Endothelial cell of umbilical vein (primary cell): Measurements from ENCODE around the gene ZC3H18. TPM values are rescaled to one million over a fixed set of nuclear protein-coding genes. Genes with fewer than 3 reads are reported as not detected.

Experiments
- BruUV-seq: library from RNA; stranded (reverse); fragments of 400-500 nt; replicated peaks from 2 replicates; lab custom pipeline; 2021; lab: Mats Ljungman, UMichigan
- CTCF ChIA-PET: fragments of 300-600, 350-600 bp; sonication (Branson Sonifier 250); formaldehyde crosslinking; loops from one replicate; lab custom pipeline; 2021; ENCODE audit warnings: antibody characterized with exemption, inconsistent platforms; lab: Charles Lee
- POLR2A ChIA-PET: fragments of 300-600, 350-600 bp; sonication (Branson Sonifier 250); formaldehyde crosslinking; loops from one replicate; lab custom pipeline; 2021; ENCODE audit warnings: antibody characterized with exemption, inconsistent platforms; lab: Charles Lee
- DNase-seq: peaks from one replicate; pipeline ENCODE4 v3.0.0-alpha.2; 2011; ENCODE audit warnings: low read depth, low spot score
- FAIRE-seq: peaks from 2 replicates; lab custom pipeline; 2011; peaks lifted over from hg19 to GRCh38; lab: Jason Lieb, UNC
- H2AFZ ChIP-seq: 2 replicates; pipeline ENCODE4 v1.6.0; 2012; ENCODE audit warnings: low read depth, low read length, control low read depth, inconsistent platforms
- H3K27ac ChIP-seq: 2 replicates; pipeline ENCODE4 v1.5.1; 2011; ENCODE audit warnings: low read depth, mild to moderate bottlenecking, control low read depth, low read length, moderate library complexity; ENCODE audit not compliant: insufficient read depth
- H3K27me3 ChIP-seq, 2 experiments: 2 replicates each; pipeline versions ENCODE4 v1.6.0 to v1.6.1; 2011; ENCODE audit warnings: low read length in 2 of 2, mixed read lengths in 1 of 2; ENCODE audit not compliant: control insufficient read depth in 2 of 2, insufficient read depth in 2 of 2
- H3K36me3 ChIP-seq, 2 experiments: 2 replicates in 1 of 2; 3 replicates in 1 of 2; pipeline ENCODE4 v1.5.1; 2011; ENCODE audit warnings: low read length in 2 of 2, mild to moderate bottlenecking in 1 of 2, moderate library complexity in 1 of 2; ENCODE audit not compliant: control insufficient read depth in 2 of 2, insufficient read depth in 2 of 2; ENCODE audit errors: extremely low read depth in 1 of 2
- H3K4me1 ChIP-seq: 3 replicates; pipeline ENCODE4 v1.5.1; 2011; ENCODE audit warnings: mild to moderate bottlenecking, low read length; ENCODE audit not compliant: control insufficient read depth, insufficient read depth; ENCODE audit errors: extremely low read depth
- H3K4me2 ChIP-seq: 2 replicates; pipeline ENCODE4 v1.6.1; 2011; ENCODE audit warnings: low read length, control low read depth, mixed read lengths; ENCODE audit not compliant: insufficient read depth
- H3K4me3 ChIP-seq, 3 experiments: fragments of 200-600 bp in 1 of 3; sonication (generic), shearing (Covaris generic) in 1 of 3; replicated peaks in 1 of 3; 2 replicates each; pipeline ENCODE4 v1.5.1; 2011 to 2016; ENCODE audit warnings: control low read depth in 3 of 3, low read length in 3 of 3, mild to moderate bottlenecking in 2 of 3, inconsistent platforms in 1 of 3, low read depth in 1 of 3, moderate library complexity in 1 of 3; ENCODE audit not compliant: insufficient read depth in 1 of 3
- H3K79me2 ChIP-seq: 2 replicates; pipeline ENCODE4 v1.6.0; 2012; ENCODE audit warnings: low read length, inconsistent platforms; ENCODE audit not compliant: control insufficient read depth, insufficient read depth
- H3K9ac ChIP-seq: replicated peaks from 2 replicates; pipeline ENCODE3; 2011; ENCODE audit warnings: low read length, control low read depth; ENCODE audit not compliant: insufficient read depth; ENCODE audit errors: extremely low read depth
- H3K9me1 ChIP-seq: replicated peaks from 3 replicates; pipeline ENCODE4 v1.6.0; 2011; ENCODE audit warnings: mild to moderate bottlenecking, low read length; ENCODE audit not compliant: control insufficient read depth, insufficient read depth; ENCODE audit errors: extremely low read depth
- H3K9me3 ChIP-seq: replicated peaks from 2 replicates; pipeline ENCODE4 v1.5.1; 2012; ENCODE audit warnings: low read length, inconsistent platforms; ENCODE audit not compliant: control insufficient read depth, insufficient read depth
- H4K20me1 ChIP-seq: replicated peaks from 2 replicates; pipeline ENCODE3; 2011; ENCODE audit warnings: mild to moderate bottlenecking, low read length; ENCODE audit not compliant: control insufficient read depth, insufficient read depth; ENCODE audit errors: extremely low read depth
- CTCF ChIP-seq, 2 donors: IDR thresholded peaks; 1 replicate in 1 of 2; 2 replicates in 1 of 2; pipeline ENCODE4 v1.5.1; 2011; ENCODE audit warnings: low read length in 2 of 2, mild to moderate bottlenecking in 2 of 2, moderate library complexity in 2 of 2, control low read depth in 1 of 2, inconsistent platforms in 1 of 2, low read depth in 1 of 2; ENCODE audit not compliant: insufficient read depth in 1 of 2; ENCODE audit errors: extremely low read depth in 1 of 2
- EZH2 ChIP-seq: IDR thresholded peaks from 2 replicates; pipeline ENCODE4 v1.6.1; 2012; ENCODE audit warnings: borderline replicate concordance, low read depth, mild to moderate bottlenecking, moderate library complexity, low read length, inconsistent platforms; ENCODE audit not compliant: severe bottlenecking
- FOS ChIP-seq: IDR thresholded peaks from 2 replicates; pipeline ENCODE4 v1.6.1; 2011; ENCODE audit warnings: mild to moderate bottlenecking, low read length, moderate library complexity, borderline replicate concordance; ENCODE audit not compliant: insufficient read depth
- GATA2 ChIP-seq: IDR thresholded peaks from 2 replicates; pipeline ENCODE4 v1.7.0; 2011; ENCODE audit warnings: low read depth, mild to moderate bottlenecking, moderate library complexity, mixed read lengths, low read length; ENCODE audit not compliant: insufficient read length, insufficient read depth
- POLR2A ChIP-seq: IDR thresholded peaks from 2 replicates; pipeline ENCODE4 v1.6.1; 2012; ENCODE audit warnings: low read depth, mild to moderate bottlenecking, control low read depth, low read length
- POLR2AphosphoS5 ChIP-seq: IDR thresholded peaks from 2 replicates; pipeline ENCODE4 v1.6.1; 2012; ENCODE audit warnings: low read depth, mild to moderate bottlenecking, control low read depth, low read length, moderate library complexity; ENCODE audit not compliant: insufficient read depth
- dilution Hi-C: fragments of 300-500 bp; cut with MboI; formaldehyde crosslinking; loops from one replicate; pipeline ENCODE4 v1.15.0; 2019; ENCODE audit warnings: low sequenced_read_pairs; ENCODE audit not compliant: extremely low pct_ligation_motif_present
- intact Hi-C: fragments of 100-400 bp; cut with micrococcal nuclease; formaldehyde crosslinking; loops from one replicate; pipeline ENCODE4 v1.10.0; 2022
- polyA plus RNA-seq, 4 experiments: library from polyadenylated mRNA; depleted of rRNA in 3 of 4; stranded (reverse) in 3 of 4; unstranded in 1 of 4; fragments of >200 nt; gene quantifications; 2 replicates each; pipeline versions ENCODE4 v1.2.1 to v1.2.3, GENCODE V29; 2011 to 2012; ENCODE audit warnings: missing spikeins in 1 of 4
- total RNA-seq: library from RNA; stranded (reverse); gene quantifications from 2 replicates; pipeline ENCODE4 v1.2.3, GENCODE V29; 2021

The ZC3H18 gene
- total and polyA plus RNA-seq, 2 donors (not counting 3 experiments of a cell fraction or from before 2014, with no cell fraction given), result 12.1 to 52.8 TPM

DNA sequence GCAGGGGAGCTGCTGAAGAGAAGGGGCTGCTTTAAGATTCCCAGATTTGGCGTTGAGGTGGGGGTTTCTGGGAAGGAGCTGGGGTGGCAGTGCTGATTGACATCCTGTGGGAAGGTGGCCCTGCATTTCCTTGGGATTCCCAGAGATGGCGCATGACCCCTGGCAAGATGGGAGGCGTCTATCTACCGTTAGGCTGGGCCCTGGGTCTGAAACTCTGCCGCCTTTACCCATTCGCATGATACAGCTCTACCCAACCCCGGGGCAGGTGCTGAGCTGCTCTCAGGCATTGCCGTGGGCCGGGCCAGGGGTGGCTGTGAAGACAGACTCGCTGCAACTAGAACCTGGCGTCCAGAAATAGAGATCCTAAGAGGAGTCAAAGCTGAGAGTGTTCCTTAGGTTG is 102.6 kb downstream of the ZC3H18 start:
- Histone ChIP-seq H3K4me3 (no peak overlapping the region), H3K9me3 (no peaks in the 10 kb centered on the region), H3K4me1 (no peaks in the 10 kb centered on the region), H3K9me1 (no peaks in the 10 kb centered on the region), H3K79me2 (no peaks in the 10 kb centered on the region), H3K9ac (no peak overlapping the region), H2AFZ (no peak overlapping the region), H3K4me2 (no peak overlapping the region), H3K27ac (no peak overlapping the region), H3K27me3 (no peaks in the 10 kb centered on the region), H3K36me3 (peaks cover 0 to 2% of the 10 kb centered on the region in 2 experiments), H4K20me1 (no peaks in the 10 kb centered on the region)
- FAIRE-seq, result peak; percentile 33
- peak in 1 of 2 donors; percentile 39 for TF ChIP-seq CTCF (IDR thresholded peaks at IDR 0.05; ENCODE audit: extremely low read depth in 1 of 2, insufficient read depth in 1 of 2, low read depth in 1 of 2, low read length in 2 of 2)
- TF ChIP-seq GATA2, result no peak
- no TSS peak for BruUV-seq
- ChIA-PET CTCF (interaction anchor here (0.8 to 1.6 kb wide), 6 partner anchors 13 to 65 kb away, joined by 3 to 5 read pairs (median 3); no protein-coding TSS in a partner anchor), POLR2A (no interaction called here)
- dilution Hi-C loops (no loop called here), intact Hi-C loops (no loop called here)
- no peak for DNase-seq

GRCh38 chr16:88673716-88674379 is 103.6 kb downstream of the ZC3H18 start:
- no peak overlapping the region for H3K9ac ChIP-seq
- H3K4me3 ChIP-seq, result no peak overlapping the region
- no peak for TF ChIP-seq POLR2A
- TF ChIP-seq EZH2, result no peak
- TF ChIP-seq POLR2AphosphoS5, result no peak
- TF ChIP-seq FOS, result no peak
- POLR2A ChIA-PET, result no interaction called here
- H3K36me3 ChIP-seq, result peaks cover 0 to 2% of the 10 kb centered on the region in 2 experiments
- FAIRE-seq (no peak), DNase-seq (no peak)
- CTCF ChIA-PET, result interaction anchor here (0.8 to 1.5 kb wide), 2 partner anchors 11 to 31 kb away, joined by 3 to 5 read pairs; no protein-coding TSS in a partner anchor
- no peak overlapping the region for H2AFZ ChIP-seq
- dilution Hi-C loops (no loop called here), intact Hi-C loops (no loop called here)
- H3K4me2 ChIP-seq, result no peak overlapping the region
- H3K27ac ChIP-seq, result no peak overlapping the region
- no peaks in the 10 kb centered on the region for H4K20me1 ChIP-seq
- H3K4me1 ChIP-seq, result no peaks in the 10 kb centered on the region
- no peaks in the 10 kb centered on the region for H3K9me3 ChIP-seq
- no peaks in the 10 kb centered on the region for H3K79me2 ChIP-seq
- no peaks in the 10 kb centered on the region for H3K9me1 ChIP-seq
- BruUV-seq, result no TSS peak
- no peaks in the 10 kb centered on the region for H3K27me3 ChIP-seq
